NB4 (cell line): Measurements from ENCODE around the gene DOCK2.
"Not testable (repeated sequence)": the region's sequence is repeated elsewhere in the genome, so short reads cannot be mapped to it uniquely, and the experiment has no call there.

Experiments used
- DNase-seq: peaks from one replicate; pipeline ENCODE4 v3.0.0; 2010; ENCODE audit warnings: low read depth
- H3K4me3 ChIP-seq: one replicate; pipeline ENCODE4 v1.5.1; 2011; ENCODE audit warnings: mild to moderate bottlenecking, low read depth, low read length, moderate library complexity
- MYC ChIP-seq: IDR thresholded peaks from 2 replicates; pipeline ENCODE4 v1.6.1; 2011; ENCODE audit warnings: low read depth, low read length
- POLR2A ChIP-seq: IDR thresholded peaks from 2 replicates; pipeline ENCODE4 v1.6.1; 2011; ENCODE audit warnings: mild to moderate bottlenecking; ENCODE audit not compliant: insufficient read length; ENCODE audit errors: extremely low read depth
- TF ChIP-seq, protein P1 (sequence below): IDR thresholded peaks from 2 replicates; pipeline ENCODE4 v1.6.1; 2011; ENCODE audit warnings: low read depth, low read length
- TF ChIP-seq, protein P2 (sequence below): IDR thresholded peaks from one replicate; pipeline ENCODE4 v1.5.1; 2012; ENCODE audit warnings: low read depth, low read length

The DOCK2 gene

DNA sequence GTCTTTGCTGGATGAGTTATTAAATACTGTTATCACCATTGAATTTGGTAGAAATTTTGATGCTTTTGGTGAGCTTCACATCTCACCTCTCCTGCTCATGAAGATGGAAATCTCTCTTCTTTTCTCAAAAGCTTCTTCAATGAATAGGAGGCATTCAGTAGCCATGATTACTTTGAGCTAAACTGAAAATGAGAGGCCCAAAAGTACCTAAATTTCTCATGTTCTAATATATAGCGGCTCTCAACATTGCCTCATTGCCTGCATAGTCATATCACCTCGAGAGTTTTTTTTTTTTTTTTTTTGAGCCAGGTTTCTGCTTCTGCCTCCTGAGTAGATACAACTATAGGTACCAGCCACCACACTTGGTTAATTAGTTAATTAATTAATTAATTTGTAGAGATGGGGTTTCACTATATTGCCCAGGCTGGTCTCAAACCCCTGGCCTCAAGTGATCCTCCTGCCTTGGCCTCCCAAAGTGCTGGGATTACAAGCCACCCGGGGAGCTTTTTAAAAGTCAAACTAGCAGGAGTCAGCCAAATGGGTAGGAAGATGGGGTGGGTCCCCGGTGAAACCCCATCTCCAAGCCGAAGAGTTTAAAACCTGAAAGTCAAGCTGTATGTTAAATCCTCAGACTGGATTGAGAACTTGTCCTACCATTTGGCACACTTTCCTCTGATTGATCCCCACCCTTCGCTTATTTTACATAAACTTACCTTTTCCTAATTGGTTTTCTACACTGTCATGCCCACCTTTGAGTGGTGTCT is 169.0 kb downstream of the DOCK2 start:
- no peak for TF ChIP-seq MYC
- TF ChIP-seq POLR2A: no peak
- TF ChIP-seq, protein P1, sequence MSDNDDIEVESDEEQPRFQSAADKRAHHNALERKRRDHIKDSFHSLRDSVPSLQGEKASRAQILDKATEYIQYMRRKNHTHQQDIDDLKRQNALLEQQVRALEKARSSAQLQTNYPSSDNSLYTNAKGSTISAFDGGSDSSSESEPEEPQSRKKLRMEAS: no peak
- TF ChIP-seq, protein P2, sequence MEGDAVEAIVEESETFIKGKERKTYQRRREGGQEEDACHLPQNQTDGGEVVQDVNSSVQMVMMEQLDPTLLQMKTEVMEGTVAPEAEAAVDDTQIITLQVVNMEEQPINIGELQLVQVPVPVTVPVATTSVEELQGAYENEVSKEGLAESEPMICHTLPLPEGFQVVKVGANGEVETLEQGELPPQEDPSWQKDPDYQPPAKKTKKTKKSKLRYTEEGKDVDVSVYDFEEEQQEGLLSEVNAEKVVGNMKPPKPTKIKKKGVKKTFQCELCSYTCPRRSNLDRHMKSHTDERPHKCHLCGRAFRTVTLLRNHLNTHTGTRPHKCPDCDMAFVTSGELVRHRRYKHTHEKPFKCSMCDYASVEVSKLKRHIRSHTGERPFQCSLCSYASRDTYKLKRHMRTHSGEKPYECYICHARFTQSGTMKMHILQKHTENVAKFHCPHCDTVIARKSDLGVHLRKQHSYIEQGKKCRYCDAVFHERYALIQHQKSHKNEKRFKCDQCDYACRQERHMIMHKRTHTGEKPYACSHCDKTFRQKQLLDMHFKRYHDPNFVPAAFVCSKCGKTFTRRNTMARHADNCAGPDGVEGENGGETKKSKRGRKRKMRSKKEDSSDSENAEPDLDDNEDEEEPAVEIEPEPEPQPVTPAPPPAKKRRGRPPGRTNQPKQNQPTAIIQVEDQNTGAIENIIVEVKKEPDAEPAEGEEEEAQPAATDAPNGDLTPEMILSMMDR: no peak
- no peak for DNase-seq

DNA sequence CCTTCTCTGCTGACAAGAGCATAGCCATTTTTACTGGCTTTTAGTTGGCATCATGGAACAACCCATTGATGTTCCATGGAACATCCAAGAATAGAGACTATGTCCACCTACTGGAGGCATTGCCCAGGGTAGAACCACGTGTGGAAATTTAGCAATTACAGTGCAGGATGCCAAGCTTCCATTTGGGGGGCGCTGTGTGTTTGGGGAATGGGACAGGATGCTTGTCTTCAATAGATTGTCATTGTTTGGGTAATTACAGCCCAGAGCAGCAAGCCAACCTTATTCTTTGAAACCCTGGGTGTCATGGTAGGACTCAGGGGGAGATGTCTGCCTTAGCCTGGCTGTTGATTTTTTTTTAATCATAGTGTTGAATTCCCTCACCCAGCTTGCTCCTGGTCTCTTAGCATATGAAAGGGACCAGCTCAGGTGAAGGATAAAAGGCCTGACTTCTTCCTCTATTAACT is 171.1 kb downstream of the DOCK2 start:
- peak; percentile 32 for DNase-seq
- TF ChIP-seq, protein P2: no peak
- TF ChIP-seq, protein P1: no peak
- TF ChIP-seq POLR2A (no peak), MYC (no peak)
- H3K4me3 ChIP-seq: no peak overlapping the region

More for the DNA sequence above, 169.0 kb downstream of the DOCK2 start:
- no peak overlapping the region for H3K4me3 ChIP-seq

DNA sequence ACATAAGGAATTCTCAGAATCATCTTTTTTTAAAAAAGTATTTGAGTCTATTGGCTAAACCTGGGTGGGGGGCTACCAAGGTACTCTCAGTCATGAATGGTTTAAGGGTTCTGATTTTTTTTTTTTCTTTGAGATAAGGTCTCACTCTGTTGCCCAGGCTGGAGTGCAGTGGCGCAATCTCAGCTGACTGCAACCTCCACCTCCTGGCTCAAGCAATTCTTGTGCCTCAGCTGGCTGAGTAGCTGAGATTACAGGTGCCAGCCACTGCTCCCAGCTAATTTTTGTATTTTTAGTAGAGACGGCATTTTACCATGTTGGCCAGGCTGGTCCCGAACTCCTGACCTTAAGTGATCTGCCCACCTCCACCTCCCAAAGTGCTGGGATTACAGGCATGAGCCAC is 171.8 kb downstream of the DOCK2 start:
- not testable (repeated sequence) for H3K4me3 ChIP-seq, DNase-seq

DNA sequence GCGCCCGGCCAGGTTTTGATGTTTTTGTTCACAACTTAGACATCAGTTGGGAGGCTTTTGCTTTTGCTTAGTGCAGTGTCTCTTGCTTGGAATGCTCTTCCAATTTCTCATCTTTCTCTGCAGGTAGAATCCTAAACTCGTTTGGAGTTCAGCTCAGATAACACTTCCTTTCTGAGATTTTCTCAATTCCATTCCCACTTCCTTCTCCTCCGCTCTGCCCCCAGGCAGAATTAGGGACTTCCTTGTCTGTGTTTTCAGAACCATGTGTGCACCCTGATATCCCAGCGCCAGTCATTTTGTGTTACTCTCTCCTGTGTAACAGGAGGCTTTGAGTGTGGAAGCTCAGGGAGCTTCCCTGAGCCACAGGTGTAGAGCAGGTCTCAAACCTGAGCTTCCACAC is 172.2 kb downstream of the DOCK2 start:
- TF ChIP-seq, protein P1: no peak
- DNase-seq: no peak
- no peak overlapping the region for H3K4me3 ChIP-seq

DNA sequence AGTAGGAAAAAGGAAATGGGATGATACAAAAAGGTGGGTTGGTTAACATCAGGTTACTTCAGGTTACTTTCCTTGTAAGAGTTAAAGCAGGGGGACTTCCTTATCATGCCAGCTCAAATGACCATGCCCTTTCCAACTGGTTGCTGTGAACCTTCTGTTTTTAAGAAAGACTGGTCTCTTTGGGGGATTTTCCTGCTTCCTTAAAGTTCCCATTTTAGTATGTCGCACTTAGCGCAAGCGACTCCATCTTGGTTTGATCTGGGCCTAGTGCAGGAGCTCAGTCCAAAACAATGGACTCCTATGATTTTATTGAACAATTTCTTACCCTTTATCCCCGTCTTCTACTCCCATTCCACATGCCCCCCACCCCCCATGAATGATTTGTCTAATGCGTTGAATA is 173.4 kb downstream of the DOCK2 start:
- no peak for DNase-seq
- TF ChIP-seq, protein P1: no peak
- TF ChIP-seq MYC (no peak), POLR2A (no peak)
- TF ChIP-seq, protein P2: no peak
- H3K4me3 ChIP-seq: no peak overlapping the region

DNA sequence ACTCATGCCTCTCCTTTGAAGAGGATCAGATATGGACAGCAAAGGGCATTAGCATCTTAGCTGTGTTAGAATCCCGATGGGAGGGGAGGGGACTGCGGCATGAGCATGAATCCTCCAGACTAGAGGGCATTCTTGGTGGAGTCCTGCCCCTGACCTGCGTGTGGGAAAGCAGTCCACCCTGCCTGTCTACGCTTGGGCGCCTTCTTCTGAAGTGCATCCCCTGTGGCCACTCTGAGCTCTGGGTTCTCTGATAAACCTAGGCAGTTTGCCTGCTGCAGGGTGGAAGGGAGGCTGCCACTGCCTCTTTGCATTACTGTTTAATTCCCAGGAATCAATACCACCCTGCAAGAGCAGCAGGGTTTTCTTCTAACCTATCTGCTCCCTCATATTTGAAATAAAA is 173.9 kb downstream of the DOCK2 start:
- DNase-seq: no peak
- H3K4me3 ChIP-seq: no peak overlapping the region
- TF ChIP-seq, protein P2: no peak
- TF ChIP-seq POLR2A (no peak), MYC (no peak)
- TF ChIP-seq, protein P1: no peak

DNA sequence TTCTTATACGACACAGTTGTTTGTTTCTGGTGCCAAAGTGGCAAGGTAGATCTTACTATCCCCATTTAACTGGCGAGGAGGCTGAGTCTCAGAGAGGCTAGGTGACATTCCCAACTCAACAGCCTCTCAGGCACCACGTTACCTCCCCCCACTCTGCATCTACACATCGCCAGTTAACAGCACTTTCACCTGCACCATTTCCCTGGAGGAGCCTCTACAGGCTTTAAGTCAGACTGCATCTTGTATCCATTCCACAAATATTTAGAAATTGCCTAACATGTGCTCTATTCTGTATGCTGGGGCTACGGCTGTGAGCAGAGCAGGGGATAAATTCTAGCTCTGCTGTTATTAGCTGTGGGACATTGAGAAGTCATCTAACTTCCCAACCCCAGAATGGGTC is 174.6 kb downstream of the DOCK2 start:
- DNase-seq: no peak
- TF ChIP-seq, protein P1: no peak
- TF ChIP-seq POLR2A: no peak
- TF ChIP-seq, protein P2: no peak
- no peak for TF ChIP-seq MYC
- no peak overlapping the region for H3K4me3 ChIP-seq
